K562 (cell line): ENCODE data around the gene TMOD2. TPM values are rescaled to one million over a fixed set of nuclear protein-coding genes. Genes with fewer than 3 reads are reported as not detected.

Experiments used
- ARNT ChIP-seq, 2 experiments: fragments of 450-650 bp; IDR thresholded peaks; 2 replicates each; pipeline ENCODE4 v1.6.1; 2016; ENCODE audit warnings: mild to moderate bottlenecking in 1 of 2
- CBFB ChIP-seq: sonication (generic); formaldehyde crosslinking; IDR thresholded peaks from 2 replicates; pipeline ENCODE4 v1.4.0; 2020; ENCODE audit warnings: mild to moderate bottlenecking, missing genetic modification reagents
- CCAR2 ChIP-seq: fragments of 200-400 bp; formaldehyde crosslinking; IDR thresholded peaks from 2 replicates; pipeline ENCODE4 v1.6.1; 2017; ENCODE audit warnings: mild to moderate bottlenecking, low read depth, low read length
- CTBP1 ChIP-seq: fragments of 450-650 bp; IDR thresholded peaks from 2 replicates; pipeline ENCODE4 v1.6.1; 2016; ENCODE audit warnings: borderline replicate concordance
- EP400 ChIP-seq: fragments of 450-650 bp; IDR thresholded peaks from 2 replicates; pipeline ENCODE4 v1.6.1; 2017; ENCODE audit warnings: antibody characterized with exemption, mild to moderate bottlenecking, moderate library complexity
- EZH2 ChIP-seq: IDR thresholded peaks from 2 replicates; pipeline ENCODE4 v1.6.1; 2012; ENCODE audit warnings: low read depth, mild to moderate bottlenecking, inconsistent platforms, low read length, borderline replicate concordance
- FOSL1 ChIP-seq: fragments of 200-800 bp; sonication (Bioruptor generic); conservative IDR thresholded peaks from 2 replicates; pipeline ENCODE4 v1.6.1; 2016; ENCODE audit warnings: missing genetic modification characterization, missing compliant biosample characterization
- GTF2F1 ChIP-seq: IDR thresholded peaks from 2 replicates; pipeline ENCODE4 v1.6.1; 2011; ENCODE audit warnings: low read depth, low read length, improper control_type of control experiment
- HSF4 ChIP-seq: fragments of 250-450 bp; sonication (Bioruptor Pico); IDR thresholded peaks from 2 replicates; pipeline ENCODE4 v2.1.2; 2022; ENCODE audit warnings: mild to moderate bottlenecking, moderate library complexity, borderline replicate concordance
- JUNB ChIP-seq: fragments of 450-650 bp; formaldehyde crosslinking; conservative IDR thresholded peaks from 2 replicates; pipeline ENCODE4 v1.4.0; 2020; ENCODE audit warnings: mild to moderate bottlenecking
- NUFIP1 ChIP-seq: fragments of 450-650 bp; IDR thresholded peaks from 2 replicates; pipeline ENCODE4 v1.6.1; 2018; ENCODE audit not compliant: partially characterized antibody
- PCBP2 ChIP-seq: fragments of 200-400 bp; formaldehyde crosslinking; IDR thresholded peaks from 2 replicates; pipeline ENCODE4 v1.6.1; 2018; ENCODE audit warnings: low read length, low read depth, mild to moderate bottlenecking, moderate library complexity; ENCODE audit not compliant: poor library complexity, severe bottlenecking
- PHF20 ChIP-seq: fragments of 450-650 bp; IDR thresholded peaks from 2 replicates; pipeline ENCODE4 v1.6.1; 2018; ENCODE audit not compliant: partially characterized antibody
- PHF21A ChIP-seq: fragments of 450-650 bp; IDR thresholded peaks from 2 replicates; pipeline ENCODE4 v1.6.1; 2017; ENCODE audit warnings: low read depth, borderline replicate concordance
- PTTG1 ChIP-seq: fragments of 450-650 bp; IDR thresholded peaks from 2 replicates; pipeline ENCODE4 v1.6.1; 2016; ENCODE audit warnings: low read depth, mild to moderate bottlenecking, missing genetic modification characterization, missing compliant biosample characterization
- SPI1 ChIP-seq: IDR thresholded peaks from 2 replicates; pipeline ENCODE4 v1.6.1; 2011; ENCODE audit warnings: low read depth, low read length, control low read depth, borderline replicate concordance
- WHSC1 ChIP-seq: IDR thresholded peaks from one replicate; pipeline ENCODE4 v1.6.1; 2012; ENCODE audit warnings: low read length, control low read depth, inconsistent platforms
- ZNF133 ChIP-seq: fragments of 250-450 bp; sonication (Bioruptor Pico); IDR thresholded peaks from 2 replicates; pipeline ENCODE4 v1.4.0; 2020; ENCODE audit warnings: mild to moderate bottlenecking
- ZNF584 ChIP-seq: fragments of 200-800 bp; sonication (Bioruptor generic); IDR thresholded peaks from 2 replicates; pipeline ENCODE4 v1.6.1; 2016; ENCODE audit warnings: low read depth, mild to moderate bottlenecking, missing genetic modification characterization, missing compliant biosample characterization
- ZNF699 ChIP-seq: fragments of 250-450 bp; sonication (Bioruptor Pico); IDR thresholded peaks from 2 replicates; pipeline ENCODE4 v1.8.0; 2021; ENCODE audit warnings: mild to moderate bottlenecking, moderate library complexity; ENCODE audit not compliant: insufficient replicate concordance
- polyA plus RNA-seq, 8 experiments: library from polyadenylated mRNA; depleted of rRNA in 4 of 8; stranded (reverse) in 5 of 8; unstranded in 3 of 8; fragments of >200 nt; fragmentation: Nextera tagmentation in 2 of 8; fragmentation: Illumina TruSeq in 1 of 8; extraction: Ambion mirVana in 2 of 8; extraction: Trizol in 1 of 8; gene quantifications; 2 replicates each; pipeline versions ENCODE4 v1.2.1 to v1.2.3, GENCODE V29; 2011 to 2014; ENCODE audit warnings: inconsistent platforms in 1 of 8, missing spikeins in 1 of 8
- total RNA-seq, 7 experiments: library from RNA; depleted of rRNA in 6 of 7; stranded (reverse); fragments of >200 nt in 6 of 7; fragmentation: Illumina TruSeq in 2 of 7; extraction: Trizol in 2 of 7; gene quantifications; 2 replicates each; pipeline versions ENCODE4 v1.2.1 to v1.2.3, GENCODE V29; 2011 to 2021; ENCODE audit warnings: low replicate concordance in 1 of 7
- TF ChIP-seq, protein P1 (sequence below): IDR thresholded peaks from 2 replicates; pipeline ENCODE4 v1.6.1; 2011; ENCODE audit not compliant: insufficient read length; ENCODE audit errors: extremely low read depth
- TF ChIP-seq, protein P2 (sequence below), 2 experiments: fragments of 450-650 bp; IDR thresholded peaks; 2 replicates each; pipeline ENCODE4 v1.6.1; 2016
- TF ChIP-seq, protein P3 (sequence below): fragments of 250-450 bp; sonication (Bioruptor Pico); IDR thresholded peaks from 2 replicates; pipeline ENCODE4 v1.8.0; 2022; ENCODE audit warnings: inconsistent platforms
- TF ChIP-seq, protein P4 (sequence below): fragments of 450-650 bp; IDR thresholded peaks from 2 replicates; pipeline ENCODE4 v1.6.1; 2016
- TF ChIP-seq, protein P5 (sequence below): fragments of 450-650 bp; formaldehyde crosslinking; IDR thresholded peaks from 2 replicates; pipeline ENCODE4 v1.4.0; 2020; ENCODE audit warnings: mild to moderate bottlenecking

Gene TMOD2
- total and polyA plus RNA-seq, 9 of the 15 experiments (the other 6 are each of a cell fraction or from before 2014, with no cell fraction given) = 0.49 to 3.8 (median 3.0) TPM

DNA sequence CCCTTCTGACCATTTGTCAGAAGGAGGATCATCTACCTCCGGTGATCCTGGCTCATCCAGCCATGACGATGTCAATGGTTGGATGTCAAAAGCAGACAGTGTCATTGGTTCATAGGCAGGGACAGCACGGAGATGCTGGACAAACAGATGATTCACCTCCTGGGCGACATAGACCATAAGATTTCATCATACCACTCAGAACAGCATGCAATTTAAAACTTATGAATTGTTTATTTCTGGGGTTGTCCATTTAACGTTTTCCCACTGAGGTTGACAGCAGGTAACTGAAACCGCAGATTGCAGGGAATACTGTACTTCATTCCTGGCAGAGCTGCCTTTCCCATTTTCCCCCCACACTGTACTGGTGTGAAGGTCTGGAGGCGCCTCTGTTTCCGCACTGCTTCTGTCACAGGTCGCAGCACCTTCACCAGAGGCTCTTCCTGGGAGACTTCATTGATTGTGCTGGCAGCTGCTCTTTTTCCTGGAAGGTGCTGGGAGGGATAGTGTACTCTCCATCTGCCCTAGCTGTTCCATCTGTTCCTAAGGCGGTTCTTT, 45.5 kb downstream of the TMOD2 start (continued):
- TF ChIP-seq, protein P1, sequence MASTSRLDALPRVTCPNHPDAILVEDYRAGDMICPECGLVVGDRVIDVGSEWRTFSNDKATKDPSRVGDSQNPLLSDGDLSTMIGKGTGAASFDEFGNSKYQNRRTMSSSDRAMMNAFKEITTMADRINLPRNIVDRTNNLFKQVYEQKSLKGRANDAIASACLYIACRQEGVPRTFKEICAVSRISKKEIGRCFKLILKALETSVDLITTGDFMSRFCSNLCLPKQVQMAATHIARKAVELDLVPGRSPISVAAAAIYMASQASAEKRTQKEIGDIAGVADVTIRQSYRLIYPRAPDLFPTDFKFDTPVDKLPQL = no peak
- no peak for TF ChIP-seq EZH2
- TF ChIP-seq, protein P2, sequence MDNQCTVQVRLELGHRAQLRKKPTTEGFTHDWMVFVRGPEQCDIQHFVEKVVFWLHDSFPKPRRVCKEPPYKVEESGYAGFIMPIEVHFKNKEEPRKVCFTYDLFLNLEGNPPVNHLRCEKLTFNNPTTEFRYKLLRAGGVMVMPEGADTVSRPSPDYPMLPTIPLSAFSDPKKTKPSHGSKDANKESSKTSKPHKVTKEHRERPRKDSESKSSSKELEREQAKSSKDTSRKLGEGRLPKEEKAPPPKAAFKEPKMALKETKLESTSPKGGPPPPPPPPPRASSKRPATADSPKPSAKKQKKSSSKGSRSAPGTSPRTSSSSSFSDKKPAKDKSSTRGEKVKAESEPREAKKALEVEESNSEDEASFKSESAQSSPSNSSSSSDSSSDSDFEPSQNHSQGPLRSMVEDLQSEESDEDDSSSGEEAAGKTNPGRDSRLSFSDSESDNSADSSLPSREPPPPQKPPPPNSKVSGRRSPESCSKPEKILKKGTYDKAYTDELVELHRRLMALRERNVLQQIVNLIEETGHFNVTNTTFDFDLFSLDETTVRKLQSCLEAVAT (IDR thresholded peaks at IDR 0.05) = peak in 1 of 2 experiments; percentile 78; a peak in 1 of 4 replicates
- TF ChIP-seq ZNF584 (CRISPR knock-in tag) = 0 out of 2 replicates have a peak, but pooled peaks have one; percentile 27
- TF ChIP-seq, protein P3, sequence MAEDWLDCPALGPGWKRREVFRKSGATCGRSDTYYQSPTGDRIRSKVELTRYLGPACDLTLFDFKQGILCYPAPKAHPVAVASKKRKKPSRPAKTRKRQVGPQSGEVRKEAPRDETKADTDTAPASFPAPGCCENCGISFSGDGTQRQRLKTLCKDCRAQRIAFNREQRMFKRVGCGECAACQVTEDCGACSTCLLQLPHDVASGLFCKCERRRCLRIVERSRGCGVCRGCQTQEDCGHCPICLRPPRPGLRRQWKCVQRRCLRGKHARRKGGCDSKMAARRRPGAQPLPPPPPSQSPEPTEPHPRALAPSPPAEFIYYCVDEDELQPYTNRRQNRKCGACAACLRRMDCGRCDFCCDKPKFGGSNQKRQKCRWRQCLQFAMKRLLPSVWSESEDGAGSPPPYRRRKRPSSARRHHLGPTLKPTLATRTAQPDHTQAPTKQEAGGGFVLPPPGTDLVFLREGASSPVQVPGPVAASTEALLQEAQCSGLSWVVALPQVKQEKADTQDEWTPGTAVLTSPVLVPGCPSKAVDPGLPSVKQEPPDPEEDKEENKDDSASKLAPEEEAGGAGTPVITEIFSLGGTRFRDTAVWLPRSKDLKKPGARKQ (CRISPR knock-in tag) = no peak
- no peak for TF ChIP-seq PHF21A
- TF ChIP-seq EP400 = peak; percentile 58
- no peak for TF ChIP-seq ZNF699 (CRISPR knock-in tag)
- no peak for TF ChIP-seq CBFB (CRISPR knock-in tag)
- no peak for TF ChIP-seq CCAR2
- no peak for TF ChIP-seq PTTG1
- TF ChIP-seq, protein P4, sequence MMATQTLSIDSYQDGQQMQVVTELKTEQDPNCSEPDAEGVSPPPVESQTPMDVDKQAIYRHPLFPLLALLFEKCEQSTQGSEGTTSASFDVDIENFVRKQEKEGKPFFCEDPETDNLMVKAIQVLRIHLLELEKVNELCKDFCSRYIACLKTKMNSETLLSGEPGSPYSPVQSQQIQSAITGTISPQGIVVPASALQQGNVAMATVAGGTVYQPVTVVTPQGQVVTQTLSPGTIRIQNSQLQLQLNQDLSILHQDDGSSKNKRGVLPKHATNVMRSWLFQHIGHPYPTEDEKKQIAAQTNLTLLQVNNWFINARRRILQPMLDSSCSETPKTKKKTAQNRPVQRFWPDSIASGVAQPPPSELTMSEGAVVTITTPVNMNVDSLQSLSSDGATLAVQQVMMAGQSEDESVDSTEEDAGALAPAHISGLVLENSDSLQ = peak; percentile 51
- no peak for TF ChIP-seq HSF4
- no peak for TF ChIP-seq NUFIP1
- TF ChIP-seq, protein P5, sequence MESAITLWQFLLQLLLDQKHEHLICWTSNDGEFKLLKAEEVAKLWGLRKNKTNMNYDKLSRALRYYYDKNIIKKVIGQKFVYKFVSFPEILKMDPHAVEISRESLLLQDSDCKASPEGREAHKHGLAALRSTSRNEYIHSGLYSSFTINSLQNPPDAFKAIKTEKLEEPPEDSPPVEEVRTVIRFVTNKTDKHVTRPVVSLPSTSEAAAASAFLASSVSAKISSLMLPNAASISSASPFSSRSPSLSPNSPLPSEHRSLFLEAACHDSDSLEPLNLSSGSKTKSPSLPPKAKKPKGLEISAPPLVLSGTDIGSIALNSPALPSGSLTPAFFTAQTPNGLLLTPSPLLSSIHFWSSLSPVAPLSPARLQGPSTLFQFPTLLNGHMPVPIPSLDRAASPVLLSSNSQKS (CRISPR knock-in tag) = no peak
- no peak for TF ChIP-seq PHF20
- TF ChIP-seq FOSL1 = peak; percentile 83
- TF ChIP-seq JUNB (CRISPR knock-in tag) = no peak
- TF ChIP-seq ZNF133 = no peak
- TF ChIP-seq ARNT (IDR thresholded peaks at IDR 0.05) = no peak
- TF ChIP-seq PCBP2 = no peak
- TF ChIP-seq GTF2F1 = no peak
- peak; percentile 92 for TF ChIP-seq CTBP1
- no peak for TF ChIP-seq WHSC1
- no peak for TF ChIP-seq SPI1
